ENCODE measurements around the gene STXBP2. TPM values are rescaled to one million over a fixed set of nuclear protein-coding genes. Genes with fewer than 3 reads are reported as not detected.

STXBP2 gene
- total RNA-seq, 4 donors from 2014 or later: 44.7 to 76.6 (median 55.2) TPM

DNA sequence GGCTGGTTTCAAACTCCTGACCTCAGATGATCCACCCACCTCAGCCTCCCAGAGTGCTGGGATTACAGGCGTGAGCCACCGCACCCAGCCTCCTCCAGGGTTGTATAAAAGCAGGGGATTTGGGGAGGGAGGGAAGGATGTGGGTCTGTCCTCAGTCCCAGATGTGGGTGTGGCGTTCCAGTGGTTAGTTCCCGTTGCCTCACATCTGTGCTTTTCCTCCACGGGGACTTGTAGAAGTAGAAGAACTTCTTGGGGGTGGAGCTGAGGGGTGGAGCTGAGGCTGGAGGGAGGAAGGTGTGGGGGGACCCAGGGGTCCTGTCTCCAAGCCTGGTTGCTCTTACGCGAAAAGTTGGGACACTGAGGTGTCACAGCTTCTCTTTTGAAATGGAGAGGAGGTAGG is 39.5 kb downstream of the STXBP2 start:
- peaks cover 4 to 29% (median 5%) of the 10 kb centered on the region in 3 donors for H3K4me1 ChIP-seq
- intact Hi-C loops (cut with DNase I): loop anchor here (5.0 kb wide), 1 partner anchor 109 kb away; no protein-coding TSS in a partner anchor
- TF ChIP-seq, protein P1, sequence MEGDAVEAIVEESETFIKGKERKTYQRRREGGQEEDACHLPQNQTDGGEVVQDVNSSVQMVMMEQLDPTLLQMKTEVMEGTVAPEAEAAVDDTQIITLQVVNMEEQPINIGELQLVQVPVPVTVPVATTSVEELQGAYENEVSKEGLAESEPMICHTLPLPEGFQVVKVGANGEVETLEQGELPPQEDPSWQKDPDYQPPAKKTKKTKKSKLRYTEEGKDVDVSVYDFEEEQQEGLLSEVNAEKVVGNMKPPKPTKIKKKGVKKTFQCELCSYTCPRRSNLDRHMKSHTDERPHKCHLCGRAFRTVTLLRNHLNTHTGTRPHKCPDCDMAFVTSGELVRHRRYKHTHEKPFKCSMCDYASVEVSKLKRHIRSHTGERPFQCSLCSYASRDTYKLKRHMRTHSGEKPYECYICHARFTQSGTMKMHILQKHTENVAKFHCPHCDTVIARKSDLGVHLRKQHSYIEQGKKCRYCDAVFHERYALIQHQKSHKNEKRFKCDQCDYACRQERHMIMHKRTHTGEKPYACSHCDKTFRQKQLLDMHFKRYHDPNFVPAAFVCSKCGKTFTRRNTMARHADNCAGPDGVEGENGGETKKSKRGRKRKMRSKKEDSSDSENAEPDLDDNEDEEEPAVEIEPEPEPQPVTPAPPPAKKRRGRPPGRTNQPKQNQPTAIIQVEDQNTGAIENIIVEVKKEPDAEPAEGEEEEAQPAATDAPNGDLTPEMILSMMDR (IDR thresholded peaks at IDR 0.05): no peak
- TF ChIP-seq POLR2A (IDR thresholded peaks at IDR 0.05): no peak
- H3K4me3 ChIP-seq: no peak overlapping the region
- peaks cover 0 to 82% (median 0%) of the 10 kb centered on the region in 4 donors for H3K27me3 ChIP-seq
- H3K9me3 ChIP-seq: no peaks in the 10 kb centered on the region
- H3K27ac ChIP-seq: no peak overlapping the region
- 18 to 46% methylated on average over 4 to 7 of the region's 7 CpGs for WGBS, 2 donors
- no peak for DNase-seq
- H3K36me3 ChIP-seq: no peaks in the 10 kb centered on the region

DNA sequence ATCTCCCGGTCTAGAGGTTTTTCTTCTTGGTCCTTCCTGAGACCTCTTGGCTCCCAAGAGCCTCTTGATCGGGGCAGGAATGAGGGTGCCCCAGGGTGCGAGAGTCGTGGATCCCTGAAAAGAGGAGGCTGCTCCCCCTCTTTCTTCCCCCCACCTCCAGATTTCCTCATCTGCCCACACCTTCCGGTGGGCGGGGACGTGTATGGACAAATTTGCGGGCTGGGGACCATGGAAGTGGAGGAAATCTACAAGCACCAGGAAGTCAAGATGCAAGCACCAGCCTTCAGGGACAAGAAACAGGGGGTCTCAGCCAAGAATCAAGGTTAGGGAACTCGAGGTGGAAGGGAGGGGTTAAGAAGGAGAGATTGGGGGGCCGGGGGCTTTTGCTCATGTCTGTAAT is 39.9 kb downstream of the STXBP2 start, which contains the start of gene MCEMP1:
TSS of gene MCEMP1 (plus strand) at position 237 of the 400 bp plus-strand sequence. CDS start at position 268, 31 bp downstream.
- peaks cover 0 to 77% (median 0%) of the 10 kb centered on the region in 4 donors for H3K27me3 ChIP-seq
- 13 to 31% methylated on average over 4 to 6 of the region's 10 CpGs for WGBS, 2 donors
- intact Hi-C loops (cut with DNase I): loop anchor here (5.0 kb wide), 1 partner anchor 110 kb away; no protein-coding TSS in a partner anchor
- H3K4me3 ChIP-seq: no peak within 1 kb of the TSS
- DNase-seq: no peak
- TF ChIP-seq POLR2A (IDR thresholded peaks at IDR 0.05): no peak
- TF ChIP-seq, protein P1 (IDR thresholded peaks at IDR 0.05): no peak
- H3K36me3 ChIP-seq: no peaks in the 10 kb centered on the region
- H3K4me1 ChIP-seq: peaks cover 4 to 33% (median 6%) of the 10 kb centered on the region in 3 donors
- no peak within 1 kb of the TSS for H3K27ac ChIP-seq
- H3K9me3 ChIP-seq: no peaks in the 10 kb centered on the region

GRCh38 chr19:7677669-7678311 is 40.9 kb downstream of the STXBP2 start:
- Histone ChIP-seq H3K4me1 (peaks cover 9 to 42% (median 10%) of the 10 kb centered on the region in 3 donors), H3K27ac (no peak overlapping the region), H3K27me3 (peaks cover 0 to 68% (median 0%) of the 10 kb centered on the region in 4 donors), H3K4me3 (no peak overlapping the region), H3K9me3 (no peaks in the 10 kb centered on the region), H3K36me3 (peaks cover 5 to 8% (median 5%) of the 10 kb centered on the region in 3 donors)
- intact Hi-C loops (cut with DNase I): loop anchor here (5.0 kb wide), 1 partner anchor 110 kb away; no protein-coding TSS in a partner anchor
- TF ChIP-seq, protein P1 (IDR thresholded peaks at IDR 0.05): peak in 1 of 6 experiments; percentile 10
- TF ChIP-seq POLR2A (IDR thresholded peaks at IDR 0.05): no peak
- WGBS, 2 donors: 54% methylated on average over 8 to 10 of the region's 12 CpGs
- no peak for DNase-seq

DNA sequence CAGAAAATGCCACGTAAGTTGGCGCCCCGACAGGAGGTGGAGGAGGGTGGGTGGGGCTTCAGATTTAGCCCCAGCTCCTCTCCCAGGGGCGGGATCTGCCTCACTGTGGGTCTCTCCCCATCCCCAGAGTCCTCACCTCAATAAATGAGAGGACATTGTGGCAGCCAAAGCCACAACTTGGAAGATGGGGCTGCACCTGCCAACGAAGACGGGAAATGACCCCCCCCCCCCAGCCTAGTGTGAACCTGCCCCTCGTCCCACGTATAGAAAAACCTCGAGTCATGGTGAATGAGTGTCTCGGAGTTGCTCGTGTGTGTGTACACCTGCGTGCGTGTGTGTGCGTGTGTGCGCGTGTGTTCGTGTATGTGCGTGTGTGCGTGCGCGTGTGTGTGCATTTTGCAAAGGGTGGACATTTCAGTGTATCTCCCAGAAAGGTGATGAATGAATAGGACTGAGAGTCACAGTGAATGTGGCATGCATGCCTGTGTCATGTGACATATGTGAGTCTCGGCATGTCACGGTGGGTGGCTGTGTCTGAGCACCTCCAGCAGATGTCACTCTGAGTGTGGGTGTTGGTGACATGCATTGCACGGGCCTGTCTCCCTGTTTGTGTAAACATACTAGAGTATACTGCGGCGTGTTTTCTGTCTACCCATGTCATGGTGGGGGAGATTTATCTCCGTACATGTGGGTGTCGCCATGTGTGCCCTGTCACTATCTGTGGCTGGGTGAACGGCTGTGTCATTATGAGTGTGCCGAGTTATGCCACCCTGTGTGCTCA is 42.3 kb downstream of the STXBP2 start:
- H3K4me3 ChIP-seq: no peak overlapping the region
- DNase-seq: no peak
- peaks cover 5 to 22% (median 10%) of the 10 kb centered on the region in 3 donors for H3K36me3 ChIP-seq

More for the DNA sequence above, 42.3 kb downstream of the STXBP2 start:
- intact Hi-C loops (cut with DNase I): loop anchor here (5.0 kb wide), 1 partner anchor 112 kb away; no protein-coding TSS in a partner anchor
- TF ChIP-seq, protein P1 (IDR thresholded peaks at IDR 0.05): no peak
- TF ChIP-seq POLR2A (IDR thresholded peaks at IDR 0.05): no peak
- H3K9me3 ChIP-seq: no peaks in the 10 kb centered on the region
- no peak overlapping the region for H3K27ac ChIP-seq
- peaks cover 9 to 40% (median 10%) of the 10 kb centered on the region in 3 donors for H3K4me1 ChIP-seq
- WGBS, 2 donors: 16 to 35% methylated on average over 11 to 17 of the region's 30 CpGs
- peaks cover 0 to 54% (median 0%) of the 10 kb centered on the region in 4 donors for H3K27me3 ChIP-seq

Measured in esophagus squamous epithelium (tissue), 5 donors.